ENCODE results near the gene CCDC51.

Gene CCDC51

GRCh38 chr3:48432411-48433371 is 7.2 kb downstream of the CCDC51 start:
- peak; percentile 46 for DNase-seq

- no peak for DNase-seq
Measured at GRCh38 chr3:48431224-48432029, 8.5 kb downstream of the CCDC51 start.

DNA sequence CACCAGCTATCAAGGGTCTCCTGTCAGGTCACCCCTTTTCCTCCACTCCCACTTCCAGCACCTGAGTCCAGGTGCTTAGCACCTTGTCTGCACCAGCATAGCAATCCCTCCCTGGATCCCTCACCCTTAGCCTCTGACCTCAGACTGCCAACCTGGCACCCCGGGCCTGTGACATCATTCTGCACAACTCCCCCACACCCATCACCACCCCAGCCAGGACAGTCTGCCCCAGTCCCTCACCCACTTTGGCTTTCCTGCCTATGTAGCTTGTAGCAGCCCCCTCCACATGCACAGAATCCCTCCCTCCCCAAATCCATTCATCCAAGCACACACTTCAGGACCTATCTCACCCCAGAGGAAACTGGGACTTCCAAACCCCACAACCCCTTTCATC is 9.2 kb downstream of the CCDC51 start:
- DNase-seq = no peak

DNA sequence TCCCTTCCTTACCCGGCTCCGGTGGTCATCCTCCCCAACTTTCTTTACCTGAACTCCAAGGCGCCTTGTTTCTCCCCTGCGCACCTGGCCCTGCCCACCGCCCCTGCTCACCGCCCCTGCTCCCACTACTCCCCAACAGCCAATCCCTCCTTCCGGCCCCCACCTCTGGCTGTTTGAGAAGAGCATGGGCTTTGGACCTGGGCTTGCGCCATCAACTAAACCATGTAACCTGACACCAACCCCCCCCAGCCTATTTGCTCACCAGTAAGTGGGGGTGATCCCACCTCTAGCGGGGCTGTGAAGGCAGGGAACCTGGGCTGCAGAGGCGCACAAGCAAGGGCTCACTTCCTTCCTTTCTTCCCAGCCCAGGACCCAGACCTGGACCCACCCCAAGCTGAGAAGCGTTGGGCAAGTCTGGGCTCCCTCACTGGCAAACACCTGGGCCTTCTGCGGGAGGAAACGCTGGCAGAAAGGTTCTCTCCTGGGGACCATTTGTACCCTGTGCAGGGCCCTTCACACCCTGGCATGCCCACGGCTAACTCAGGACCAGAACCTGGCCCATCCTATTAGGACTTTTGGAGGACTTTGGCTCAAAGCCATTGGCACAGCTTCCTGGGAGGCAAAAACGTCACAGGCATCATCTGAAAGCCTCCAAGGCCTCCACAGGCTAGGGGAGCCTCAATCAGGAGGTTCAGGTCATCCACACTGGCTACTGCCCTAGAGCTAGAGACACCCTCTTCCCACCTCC is 9.8 kb downstream of the CCDC51 start, which contains the start of gene PLXNB1:
TSS of gene PLXNB1 (minus strand) at position 127 of the 748 bp plus-strand sequence. CDS start 5,475 bp downstream, outside the sequence.
- peak; percentile 58 for DNase-seq

DNA sequence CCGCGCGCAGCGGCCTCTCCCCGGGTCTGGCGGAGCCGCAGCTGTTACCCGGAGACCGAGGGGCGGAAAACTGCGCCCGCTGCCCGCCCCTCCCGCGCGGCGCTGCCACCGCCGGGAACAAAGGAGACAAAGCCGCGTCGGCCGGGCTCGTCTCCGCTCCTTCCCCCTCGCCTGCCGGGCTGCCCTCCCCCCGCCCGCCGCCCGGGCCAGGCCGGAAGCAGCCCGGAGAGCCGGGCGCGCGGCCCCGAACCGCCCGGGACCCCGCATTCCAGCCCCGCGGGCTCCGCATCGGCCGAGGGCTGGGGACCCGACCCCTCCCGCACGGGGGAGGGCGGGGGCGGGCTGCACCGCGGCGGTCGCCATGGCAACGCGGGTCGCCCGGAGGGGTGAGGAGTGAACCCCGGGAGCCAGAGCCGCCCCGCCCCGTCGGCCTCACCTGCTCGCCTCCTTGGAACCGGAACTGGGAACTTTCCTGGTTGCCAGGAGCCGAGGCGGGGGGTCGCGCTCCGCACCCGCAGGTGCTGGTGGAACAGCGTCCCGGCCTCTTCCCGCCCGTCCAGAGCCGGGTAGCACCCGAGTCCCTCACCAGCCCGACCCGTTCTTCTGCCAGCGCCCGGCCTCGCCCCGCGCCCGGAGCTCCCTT is 10.5 kb downstream of the CCDC51 start:
- peak; percentile 66 for DNase-seq

- DNase-seq = peak; percentile 14
Measured at GRCh38 chr3:48428572-48429316, 11.2 kb downstream of the CCDC51 start.

GRCh38 chr3:48428088-48428571 is 11.8 kb downstream of the CCDC51 start:
- DNase-seq = no peak

DNA sequence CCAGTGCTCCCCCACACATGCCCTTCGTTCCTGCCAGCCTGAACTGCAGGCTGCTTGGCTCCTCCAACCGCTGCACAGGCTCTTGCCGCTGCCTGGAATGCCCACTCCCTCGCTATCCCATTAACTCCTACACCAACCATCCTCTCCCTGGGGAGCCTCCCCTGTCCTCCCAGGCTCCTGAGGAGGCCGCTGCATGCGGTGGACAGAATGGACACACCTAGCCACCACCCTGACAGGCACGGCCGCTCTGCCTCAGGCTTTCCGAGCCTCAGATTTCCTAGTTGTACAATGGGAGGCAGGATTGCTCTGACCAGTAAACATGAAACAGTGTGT is 12.3 kb downstream of the CCDC51 start:
- no peak for DNase-seq

- DNase-seq = no peak
Measured at GRCh38 chr3:48426944-48427629, 12.8 kb downstream of the CCDC51 start.

DNA sequence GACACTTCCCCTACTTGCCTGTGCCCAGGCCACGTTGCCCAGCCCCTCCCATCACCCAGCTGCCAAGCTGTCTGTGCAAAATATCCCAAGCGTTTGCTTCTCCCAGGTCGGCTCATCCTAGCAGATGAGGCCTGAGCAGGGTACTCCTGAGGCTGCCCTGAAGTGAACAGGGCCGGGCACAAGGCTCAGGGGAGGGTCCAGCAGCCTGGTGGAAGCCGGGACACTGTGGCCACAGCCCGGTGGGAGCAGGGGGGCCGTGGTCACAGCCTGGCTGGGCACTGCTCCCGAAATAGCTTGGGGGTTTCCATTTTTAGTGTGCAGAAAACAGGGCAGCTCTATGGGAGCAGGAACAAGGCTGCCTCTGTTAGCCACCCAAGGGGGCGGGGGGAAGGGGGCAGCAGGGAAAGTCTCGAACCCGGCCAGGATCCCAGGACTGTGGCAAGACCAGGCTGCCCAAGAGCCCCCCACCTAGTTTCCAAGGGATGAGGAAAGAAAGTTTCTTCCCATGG is 13.5 kb downstream of the CCDC51 start:
- DNase-seq = no peak

DNA sequence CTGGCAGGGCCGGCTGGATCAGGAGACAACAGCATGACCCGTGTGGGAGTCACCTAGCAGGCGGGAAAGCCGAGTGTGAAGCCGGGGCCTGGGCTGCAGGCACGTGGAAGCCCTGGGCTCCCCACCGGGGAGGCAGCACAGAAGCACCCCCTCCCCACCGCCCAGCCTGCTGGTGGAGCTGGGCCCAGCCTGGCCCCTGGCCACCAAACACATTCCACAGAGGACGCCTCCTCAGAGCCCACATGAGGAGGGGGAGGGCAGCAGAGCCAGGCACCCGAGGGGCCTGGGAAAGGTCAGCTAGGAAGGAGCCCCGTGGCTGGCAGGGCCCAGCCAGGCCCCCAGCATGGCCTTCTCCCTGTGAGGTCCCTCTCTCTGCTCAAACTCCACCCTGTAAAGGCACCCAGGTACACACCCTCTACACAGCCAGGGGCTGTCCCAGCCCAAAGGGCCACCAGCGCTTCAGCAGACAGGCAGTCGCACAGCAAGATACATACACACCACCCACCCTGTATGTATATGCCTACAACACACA is 14.6 kb downstream of the CCDC51 start:
- no peak for DNase-seq

- DNase-seq = no peak
Measured at GRCh38 chr3:48423883-48424695, 15.8 kb downstream of the CCDC51 start.

DNA sequence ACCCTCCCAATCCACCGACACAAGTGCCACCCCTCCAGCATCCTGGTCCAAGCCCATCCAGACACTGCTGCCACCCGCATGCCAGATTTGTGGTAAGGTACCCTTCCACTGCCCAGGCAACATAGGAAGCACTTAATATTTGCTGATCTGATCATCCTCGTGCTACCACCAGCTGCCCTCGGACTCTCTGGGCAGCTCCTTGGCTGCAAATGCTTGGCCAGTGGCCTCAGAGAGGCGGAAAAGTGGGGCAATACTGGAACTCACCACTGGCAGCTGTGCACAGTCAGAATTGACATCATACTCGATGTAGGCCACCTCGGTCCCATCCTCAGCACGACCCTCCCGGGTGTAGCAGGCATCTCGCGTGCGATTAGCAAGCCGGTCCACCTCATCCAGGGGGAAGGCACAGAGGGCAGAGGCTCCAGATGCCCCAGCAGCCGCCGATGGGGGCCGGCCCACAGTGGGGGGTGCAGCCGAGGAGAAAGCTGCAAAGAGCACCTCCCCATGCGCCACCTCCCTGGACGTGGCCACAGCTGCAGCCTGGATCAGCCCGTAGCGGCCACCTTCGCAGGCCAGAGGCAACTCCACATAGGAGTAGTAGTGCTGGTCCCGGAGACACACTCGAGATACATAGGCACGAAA is 16.6 kb downstream of the CCDC51 start:
- no peak for DNase-seq

- DNase-seq = no peak
Measured at GRCh38 chr3:48422681-48423080, 17.2 kb downstream of the CCDC51 start.

DNA sequence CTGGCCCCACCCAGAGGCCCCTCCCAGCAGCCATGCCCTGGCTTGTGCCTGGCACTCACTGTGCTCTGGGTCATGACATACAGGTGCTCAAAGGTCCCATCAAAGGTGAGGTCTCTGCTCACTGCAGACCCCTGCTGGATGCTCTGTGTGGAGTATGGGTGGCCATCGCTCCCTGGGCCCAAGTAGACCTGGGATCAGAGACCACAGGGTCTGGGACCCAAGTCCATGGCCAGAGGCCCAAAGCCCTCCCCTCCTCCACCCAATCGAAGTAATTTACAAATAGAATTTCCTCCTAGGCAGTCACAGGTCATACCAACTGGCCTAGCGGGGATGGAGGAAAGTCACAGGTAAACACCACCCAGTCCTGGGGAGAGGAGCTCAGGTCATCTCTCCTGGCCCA is 17.6 kb downstream of the CCDC51 start:
- DNase-seq = no peak

- no peak for DNase-seq
Measured at GRCh38 chr3:48420561-48420960, 19.4 kb downstream of the CCDC51 start.

- DNase-seq = no peak
Measured at GRCh38 chr3:48419597-48419996, 20.3 kb downstream of the CCDC51 start.

DNA sequence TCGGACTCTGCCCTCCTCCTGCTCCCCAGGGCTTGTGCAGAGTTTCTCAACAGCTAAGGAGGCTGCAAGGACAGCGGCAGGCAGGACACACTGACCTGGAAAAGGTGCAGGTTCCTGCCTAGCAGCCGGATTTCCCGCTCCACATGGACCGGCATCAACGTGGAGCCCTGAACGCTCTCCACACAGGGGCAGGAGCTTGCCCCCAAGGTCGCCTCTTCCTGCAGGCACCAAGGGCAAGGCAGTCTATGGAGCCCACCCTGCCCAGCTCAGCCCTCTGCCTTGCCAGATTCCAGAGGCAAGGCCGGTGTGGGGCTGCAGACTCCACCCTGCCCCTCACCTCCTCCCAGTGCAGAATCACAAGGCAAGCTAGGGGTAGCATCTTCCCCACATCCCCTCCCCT is 20.8 kb downstream of the CCDC51 start:
- DNase-seq = no peak

- no peak for DNase-seq
Measured at GRCh38 chr3:48418651-48419050, 21.3 kb downstream of the CCDC51 start.
